ACC112 (cell line): ENCODE results near the gene FLYWCH1.

ENCODE experiments used
- H2AFZ ChIP-seq: fragments of 200-600 bp; sonication (generic); one replicate; pipeline ENCODE4 v1.6.0; 2017; ENCODE audit warnings: antibody characterized with exemption, low read length; ENCODE audit not compliant: unreplicated experiment
- H3K27ac ChIP-seq: fragments of 200-600 bp; sonication (generic); 2 replicates; pipeline ENCODE4 v1.5.1; 2014; ENCODE audit warnings: low read depth, mild to moderate bottlenecking, antibody characterized with exemption, low read length, moderate library complexity
- H3K27me3 ChIP-seq: fragments of 200-600 bp; sonication (generic); 2 replicates; pipeline ENCODE4 v1.6.1; 2014; ENCODE audit warnings: mild to moderate bottlenecking, antibody characterized with exemption, low read length, moderate library complexity, mixed read lengths; ENCODE audit not compliant: insufficient read depth
- H3K36me3 ChIP-seq: fragments of 200-600 bp; sonication (generic); 2 replicates; pipeline ENCODE4 v1.6.1; 2016; ENCODE audit warnings: mild to moderate bottlenecking, antibody characterized with exemption, low read length, moderate library complexity, mixed read lengths; ENCODE audit not compliant: insufficient read depth
- H3K4me1 ChIP-seq: fragments of 200-600 bp; sonication (generic); one replicate; pipeline ENCODE4 v1.6.1; 2016; ENCODE audit warnings: low read length, mixed read lengths; ENCODE audit not compliant: insufficient read depth, unreplicated experiment, control insufficient read depth
- H3K4me3 ChIP-seq: fragments of 200-600 bp; sonication (generic); 2 replicates; pipeline ENCODE4 v1.5.1; 2014; ENCODE audit warnings: mild to moderate bottlenecking, low read depth, low read length
- H3K79me2 ChIP-seq: fragments of 200-600 bp; sonication (generic); one replicate; pipeline ENCODE4 v1.6.0; 2016; ENCODE audit warnings: low read length; ENCODE audit not compliant: control insufficient read depth, unreplicated experiment, insufficient read depth

FLYWCH1 gene

DNA sequence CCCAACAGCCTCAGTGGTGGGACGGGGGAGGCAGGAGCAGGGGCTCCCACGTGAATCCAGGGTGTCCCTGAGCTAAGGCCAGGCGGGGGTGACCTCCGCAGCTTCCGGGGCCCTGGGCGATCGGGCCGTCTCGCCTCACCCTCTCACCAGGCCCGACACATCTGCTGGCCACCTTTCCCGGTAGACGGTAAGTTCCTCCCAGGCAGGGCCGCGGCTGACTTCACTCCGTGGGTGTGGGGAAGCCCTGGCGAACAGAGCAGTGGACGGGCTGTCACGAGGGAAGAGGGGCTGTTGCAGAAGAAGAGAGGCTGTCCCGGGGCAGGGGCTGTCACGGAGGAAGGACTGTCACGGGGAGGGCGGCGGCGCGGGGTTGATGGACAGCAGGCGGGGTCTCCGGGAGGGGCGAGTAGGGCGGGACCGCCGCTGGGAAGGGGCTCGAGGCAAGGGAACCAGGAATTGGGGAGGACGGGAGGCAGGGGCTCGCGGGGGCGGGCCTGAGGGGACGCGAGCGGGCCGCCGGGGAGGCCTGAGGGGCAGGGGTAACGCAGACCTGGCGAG, 68.0 kb downstream of the FLYWCH1 start:
- Histone ChIP-seq H3K4me1 (peaks cover 7% of the 10 kb centered on the region), H3K79me2 (peaks cover 7% of the 10 kb centered on the region), H3K27me3 (no peaks in the 10 kb centered on the region), H3K36me3 (no peaks in the 10 kb centered on the region), H2AFZ (peak overlapping the region; percentile 55), H3K4me3 (peak overlapping the region; percentile 94), H3K27ac (no peak overlapping the region)

DNA sequence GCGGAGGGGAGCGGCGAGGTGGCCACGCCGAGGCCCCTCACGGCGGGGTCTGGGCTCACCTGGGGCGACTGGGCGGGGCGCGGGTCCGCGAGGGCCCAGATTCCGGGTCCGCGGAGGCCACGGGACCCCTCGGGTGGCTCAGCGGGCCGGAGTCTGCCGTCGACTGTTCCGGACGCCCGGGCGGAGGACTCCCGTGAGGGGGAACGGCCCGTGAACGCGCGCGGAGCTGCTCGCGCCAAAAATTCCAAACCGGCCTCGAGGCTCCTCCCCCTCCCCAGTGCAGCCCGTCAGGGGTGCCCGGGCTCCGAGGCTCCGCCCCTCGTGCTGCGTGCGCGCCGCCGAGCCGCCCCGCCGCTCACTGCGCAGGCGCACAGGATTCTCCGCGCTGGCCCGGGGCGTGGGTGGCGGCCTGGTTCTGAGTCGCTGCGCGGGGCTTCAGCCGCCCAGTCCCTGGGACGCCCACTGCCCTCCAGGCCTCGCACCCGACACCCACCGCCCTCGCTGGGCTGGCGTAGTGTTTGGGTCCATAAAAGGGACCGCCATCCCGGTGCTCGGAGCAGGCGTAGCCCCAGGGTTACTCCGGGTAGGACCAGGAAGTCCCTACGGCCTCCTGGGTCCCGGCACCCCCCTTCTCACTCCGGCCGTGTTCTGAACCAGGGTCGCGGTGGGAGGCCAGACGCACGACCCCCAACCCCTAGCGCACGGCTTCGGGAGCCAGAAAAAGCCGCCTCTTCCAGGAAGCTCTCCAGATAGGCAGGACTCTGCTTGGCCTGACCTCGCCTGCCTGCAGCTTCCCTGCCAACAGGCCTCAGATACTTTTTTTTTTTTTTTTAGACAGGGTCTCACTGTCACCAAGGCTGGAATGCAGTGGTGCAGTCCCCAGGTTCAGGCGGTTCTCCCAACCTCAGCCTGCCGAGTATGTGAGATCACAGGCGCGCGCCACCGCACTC, 68.8 kb downstream of the FLYWCH1 start, which contains the start of gene PKMYT1:
Gene PKMYT1 (minus strand): TSS at position 220 of the 950 bp plus-strand sequence. CDS start 789 bp downstream, outside the sequence.
- H3K27ac ChIP-seq, result peak within 1 kb of the TSS; percentile 46; the same call in 1 of the 2 replicates
- H3K79me2 ChIP-seq, result peaks cover 7% of the 10 kb centered on the region
- peak within 1 kb of the TSS; percentile 77 for H2AFZ ChIP-seq
- H3K4me3 ChIP-seq, result peak within 1 kb of the TSS; percentile 94
- H3K27me3 ChIP-seq, result no peaks in the 10 kb centered on the region
- no peaks in the 10 kb centered on the region for H3K36me3 ChIP-seq
- H3K4me1 ChIP-seq, result peaks cover 7% of the 10 kb centered on the region

DNA sequence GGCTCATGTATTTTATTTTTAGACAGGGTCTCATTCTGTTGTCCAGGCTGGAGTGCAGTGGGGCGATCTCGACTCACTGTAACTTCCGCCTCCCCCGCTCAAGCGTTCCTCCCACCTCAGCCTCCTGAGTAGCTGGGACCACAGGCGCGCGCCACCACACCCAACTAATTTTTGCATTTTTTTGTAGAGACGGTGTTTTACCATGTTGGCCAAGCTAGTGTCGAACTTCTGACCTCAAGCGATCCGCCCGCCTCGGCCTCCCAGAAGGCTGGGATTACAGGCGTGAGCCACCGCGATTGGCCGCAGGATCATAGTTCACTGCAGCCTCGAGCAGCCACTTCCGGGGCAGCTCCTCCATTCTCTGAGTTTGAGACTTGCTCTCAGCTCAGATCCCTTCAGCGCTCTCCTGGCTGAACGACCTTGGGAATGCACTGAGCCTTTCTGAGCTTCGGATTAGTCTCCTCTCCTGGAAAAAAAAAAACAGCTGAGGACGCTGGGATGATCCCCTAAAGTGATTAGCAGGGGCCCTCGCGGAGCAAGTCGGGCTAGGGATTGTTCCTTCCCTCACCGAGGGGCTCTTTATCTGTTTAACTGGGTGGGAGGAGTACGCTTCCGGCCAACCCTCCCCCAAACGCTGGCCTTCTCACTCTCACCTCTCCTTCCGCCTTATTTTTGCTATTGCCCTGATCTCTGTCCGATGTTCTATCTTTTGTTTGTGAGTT, 69.6 kb downstream of the FLYWCH1 start:
- Histone ChIP-seq H3K27me3 (no peaks in the 10 kb centered on the region), H2AFZ (no peak overlapping the region), H3K36me3 (no peaks in the 10 kb centered on the region), H3K79me2 (peaks cover 7% of the 10 kb centered on the region), H3K4me3 (peak overlapping the region; percentile 94), H3K4me1 (peaks cover 7% of the 10 kb centered on the region), H3K27ac (no peak overlapping the region)

DNA sequence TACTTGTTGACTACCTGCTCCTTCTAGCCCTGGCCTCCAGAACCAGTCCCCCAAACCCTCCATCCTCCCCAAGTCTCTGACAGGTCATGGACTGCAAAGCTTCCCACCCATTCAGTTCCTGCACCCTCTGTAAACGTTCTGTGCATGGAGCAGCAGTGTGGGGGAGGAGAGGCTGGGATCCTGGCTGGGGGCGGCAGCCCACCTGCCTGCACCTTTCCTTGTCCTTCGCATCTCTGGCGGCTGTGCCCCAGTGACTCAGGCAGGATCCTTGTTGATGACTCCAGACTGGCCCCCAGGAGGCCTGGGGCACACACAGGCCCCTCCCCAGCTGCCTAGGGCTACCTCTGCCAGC, 70.1 kb downstream of the FLYWCH1 start:
- peaks cover 7% of the 10 kb centered on the region for H3K4me1 ChIP-seq
- H3K4me3 ChIP-seq, result no peak overlapping the region
- no peaks in the 10 kb centered on the region for H3K27me3 ChIP-seq
- H2AFZ ChIP-seq, result no peak overlapping the region
- no peaks in the 10 kb centered on the region for H3K36me3 ChIP-seq
- H3K79me2 ChIP-seq, result peaks cover 7% of the 10 kb centered on the region
- no peak overlapping the region for H3K27ac ChIP-seq

DNA sequence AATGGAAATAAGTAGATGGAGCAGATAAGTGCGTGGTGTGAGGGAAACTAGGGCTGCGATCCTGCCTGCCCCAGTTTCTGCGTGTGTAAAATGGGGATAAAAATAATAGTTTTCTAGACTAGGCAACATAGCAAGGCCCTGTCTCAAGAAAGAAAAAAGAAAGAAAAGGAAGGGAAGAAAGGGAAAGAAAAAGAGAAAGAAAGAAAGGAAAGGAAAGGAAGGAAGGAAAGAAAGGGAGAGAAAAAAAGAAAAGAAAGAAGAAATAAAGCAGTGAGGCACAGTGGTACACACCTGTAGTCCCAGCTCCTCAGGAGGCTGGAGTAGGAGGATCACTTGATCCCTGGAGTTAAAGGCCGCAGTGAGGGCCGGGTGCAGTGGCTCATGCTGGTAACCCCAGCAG, 70.7 kb downstream of the FLYWCH1 start:
- no peak overlapping the region for H2AFZ ChIP-seq
- no peak overlapping the region for H3K4me3 ChIP-seq
- no peaks in the 10 kb centered on the region for H3K27me3 ChIP-seq
- H3K4me1 ChIP-seq, result peaks cover 7% of the 10 kb centered on the region
- H3K27ac ChIP-seq, result no peak overlapping the region
- H3K79me2 ChIP-seq, result peaks cover 7% of the 10 kb centered on the region
- no peaks in the 10 kb centered on the region for H3K36me3 ChIP-seq

DNA sequence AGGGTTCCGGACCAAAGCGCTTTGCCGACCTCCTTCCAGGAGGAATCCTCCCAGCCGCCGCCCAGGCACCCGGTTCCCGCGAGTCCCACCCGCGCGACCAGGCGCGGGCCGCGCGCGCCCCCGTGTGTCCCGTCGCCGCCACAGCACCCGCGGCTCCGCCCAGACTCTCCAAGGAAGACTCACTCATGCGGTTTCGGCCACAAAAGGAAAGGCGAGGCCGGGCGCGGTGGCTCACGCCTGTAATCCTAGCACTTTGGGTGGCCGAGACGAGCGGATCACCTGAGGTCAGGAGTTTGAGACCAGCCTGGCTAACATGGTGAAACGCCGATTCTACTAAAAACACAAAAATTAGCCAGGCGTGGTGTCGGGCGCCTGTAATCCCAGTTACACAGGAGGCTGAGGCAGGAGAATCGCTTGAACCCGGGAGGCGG, 72.0 kb downstream of the FLYWCH1 start:
- no peaks in the 10 kb centered on the region for H3K27me3 ChIP-seq
- peak overlapping the region; percentile 32; the same call in 1 of the 2 replicates for H3K4me3 ChIP-seq
- H2AFZ ChIP-seq, result no peak overlapping the region
- no peak overlapping the region for H3K27ac ChIP-seq
- H3K36me3 ChIP-seq, result no peaks in the 10 kb centered on the region
- peaks cover 7% of the 10 kb centered on the region for H3K79me2 ChIP-seq
- peaks cover 7% of the 10 kb centered on the region for H3K4me1 ChIP-seq

DNA sequence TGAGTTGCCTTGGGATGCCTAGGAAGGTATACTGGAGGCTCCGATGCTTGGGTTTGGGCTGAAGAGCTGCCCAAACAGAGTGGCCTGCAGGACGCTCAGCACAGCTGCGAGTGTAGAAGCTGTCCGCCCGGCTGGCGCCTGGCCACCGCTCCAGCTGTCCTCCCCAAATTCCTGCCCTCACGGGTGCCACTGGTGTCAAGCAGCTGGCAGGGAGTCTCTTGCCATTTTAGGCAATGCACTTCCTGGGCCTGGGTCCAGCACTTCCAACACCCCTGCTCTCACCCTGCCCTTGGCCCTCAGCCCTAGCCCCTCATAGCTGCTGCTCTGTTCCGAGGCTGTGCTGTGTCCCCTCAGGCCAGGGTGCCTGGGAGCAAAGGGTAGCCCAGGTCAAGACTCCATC, 73.7 kb downstream of the FLYWCH1 start:
- Histone ChIP-seq H3K27ac (no peak overlapping the region), H3K36me3 (no peaks in the 10 kb centered on the region), H3K4me1 (peaks cover 7% of the 10 kb centered on the region), H3K4me3 (no peak overlapping the region), H3K79me2 (no peaks in the 10 kb centered on the region), H3K27me3 (0 out of 2 replicates have a peak, but pooled peaks cover 1% of the 10 kb centered on the region), H2AFZ (no peak overlapping the region)

DNA sequence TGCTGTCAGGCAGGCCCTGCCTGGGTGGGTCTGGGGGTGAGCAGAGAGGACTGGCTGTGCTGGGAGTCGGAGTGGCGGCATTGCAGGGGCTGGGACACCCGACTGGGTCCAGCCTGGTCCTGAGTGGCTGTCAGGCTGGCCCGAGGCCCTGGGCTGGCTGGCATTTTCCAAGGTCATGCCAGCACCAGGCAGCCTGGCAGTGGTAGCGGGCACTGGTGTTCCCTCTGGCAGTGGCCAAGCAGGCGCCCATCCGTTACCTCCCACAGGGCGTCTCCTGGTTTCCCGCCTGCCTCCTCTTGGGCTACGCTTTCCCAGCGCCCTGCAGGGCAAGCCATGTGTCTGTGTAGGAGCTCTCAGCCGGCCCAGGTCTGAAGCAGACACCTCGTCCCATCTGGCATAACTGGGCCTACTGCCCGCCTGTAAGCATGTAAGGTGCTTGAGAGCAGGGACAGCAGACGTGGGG, 74.2 kb downstream of the FLYWCH1 start:
- Histone ChIP-seq H3K27me3 (0 out of 2 replicates have a peak, but pooled peaks cover 3% of the 10 kb centered on the region), H3K27ac (no peak overlapping the region), H3K36me3 (no peaks in the 10 kb centered on the region), H3K79me2 (no peaks in the 10 kb centered on the region), H3K4me1 (peaks cover 5% of the 10 kb centered on the region), H3K4me3 (no peak overlapping the region), H2AFZ (no peak overlapping the region)

DNA sequence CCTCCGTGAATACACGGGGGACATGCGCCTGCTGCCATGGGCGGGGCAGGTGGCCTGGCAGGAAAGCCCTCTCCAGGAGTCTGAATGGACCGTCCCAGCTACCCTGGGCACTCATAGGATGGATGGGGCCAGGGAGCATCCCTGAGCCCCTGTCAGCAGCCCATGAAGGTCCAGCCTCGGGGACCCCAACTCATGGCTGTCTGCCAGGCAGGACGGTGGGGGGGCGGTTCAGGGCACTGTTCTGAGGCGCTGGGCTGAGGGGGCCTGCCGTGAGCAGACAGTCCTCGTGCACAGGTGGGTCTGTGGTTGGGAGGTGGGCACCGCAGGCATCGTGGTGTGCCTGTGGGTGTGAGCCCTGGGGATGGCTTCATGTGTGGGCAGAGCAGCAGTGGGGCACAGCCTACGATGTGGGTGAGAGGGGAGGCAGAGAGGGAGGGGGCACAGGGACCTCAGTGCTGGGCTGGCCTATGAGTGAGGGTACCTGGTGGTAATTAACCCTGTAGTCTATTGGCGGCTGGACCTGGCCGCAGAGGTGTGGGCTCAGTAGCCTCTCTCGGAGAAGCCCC, 75.0 kb downstream of the FLYWCH1 start:
- no peak overlapping the region for H3K27ac ChIP-seq
- 0 out of 2 replicates have a peak, but pooled peaks cover 3% of the 10 kb centered on the region for H3K27me3 ChIP-seq
- H3K36me3 ChIP-seq, result no peaks in the 10 kb centered on the region
- H3K79me2 ChIP-seq, result no peaks in the 10 kb centered on the region
- no peak overlapping the region for H2AFZ ChIP-seq
- H3K4me1 ChIP-seq, result no peaks in the 10 kb centered on the region
- H3K4me3 ChIP-seq, result no peak overlapping the region

DNA sequence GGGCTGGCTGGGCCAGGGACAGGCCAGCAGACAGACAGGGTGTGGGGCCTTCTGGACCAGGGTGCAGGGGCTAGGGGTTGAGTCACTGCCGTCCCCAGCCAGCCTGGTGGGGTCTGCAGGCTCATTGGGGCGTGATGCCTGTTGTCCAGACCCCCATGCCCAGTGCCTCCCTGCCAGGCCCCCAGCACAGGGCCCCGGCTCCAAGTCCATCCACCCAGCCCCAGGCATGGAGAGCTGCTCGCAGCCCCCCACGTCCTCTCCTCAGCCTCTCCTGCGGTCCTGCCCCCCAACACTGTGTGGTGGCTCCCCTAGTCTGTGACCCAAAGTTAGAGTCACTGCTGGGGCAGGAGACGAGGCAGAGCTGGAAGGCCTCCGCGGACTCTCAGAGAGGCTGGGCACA, 75.6 kb downstream of the FLYWCH1 start:
- Histone ChIP-seq H3K4me3 (no peak overlapping the region), H3K79me2 (no peaks in the 10 kb centered on the region), H3K27ac (no peak overlapping the region), H3K36me3 (no peaks in the 10 kb centered on the region), H3K27me3 (0 out of 2 replicates have a peak, but pooled peaks cover 3% of the 10 kb centered on the region), H3K4me1 (no peaks in the 10 kb centered on the region), H2AFZ (no peak overlapping the region)
